HL-60 (cell line): ENCODE results near the gene DNAJC2.

ENCODE experiments used
- DNase-seq, 2 experiments: peaks; one replicate each; pipeline ENCODE4 v3.0.0-alpha.2; 2010 to 2020; ENCODE audit warnings: low read depth in 1 of 2, low spot score in 1 of 2
- H3K27ac ChIP-seq: fragments of 250-450 bp; sonication (Bioruptor Pico); replicated peaks from 2 replicates; pipeline ENCODE4 v1.5.1; 2020; ENCODE audit warnings: mild to moderate bottlenecking, moderate library complexity
- H3K27me3 ChIP-seq: fragments of 250-450 bp; sonication (Bioruptor Pico); 2 replicates; pipeline ENCODE4 v1.5.1; 2021; ENCODE audit warnings: mild to moderate bottlenecking, moderate library complexity; ENCODE audit not compliant: insufficient read depth, poor library complexity, severe bottlenecking
- H3K4me3 ChIP-seq: replicated peaks from 2 replicates; pipeline ENCODE4 v1.5.1; 2011; ENCODE audit warnings: mild to moderate bottlenecking, control low read depth, low read length; ENCODE audit not compliant: insufficient read depth
- CTCF ChIP-seq: IDR thresholded peaks from one replicate; pipeline ENCODE4 v1.5.1; 2011; ENCODE audit warnings: low read length, control low read depth, inconsistent platforms; ENCODE audit not compliant: insufficient read depth
- GABPA ChIP-seq: IDR thresholded peaks from 2 replicates; pipeline ENCODE4 v1.6.1; 2012; ENCODE audit warnings: low read depth
- POLR2AphosphoS5 ChIP-seq: IDR thresholded peaks from 2 replicates; pipeline ENCODE4 v1.6.1; 2012; ENCODE audit warnings: low read depth
- REST ChIP-seq: IDR thresholded peaks from 2 replicates; pipeline ENCODE4 v1.6.1; 2012; ENCODE audit warnings: low read depth; ENCODE audit not compliant: insufficient replicate concordance
- SPI1 ChIP-seq: IDR thresholded peaks from 2 replicates; pipeline ENCODE4 v1.6.1; 2012; ENCODE audit warnings: low read depth, mild to moderate bottlenecking, borderline replicate concordance

Gene DNAJC2

GRCh38 chr7:103389263-103389662, 44.7 kb upstream of the DNAJC2 start:
- no peak for TF ChIP-seq CTCF
- TF ChIP-seq REST, result no peak
- H3K27me3 ChIP-seq, result no peaks in the 10 kb centered on the region
- no peak for DNase-seq
- no peak overlapping the region for H3K4me3 ChIP-seq
- H3K27ac ChIP-seq, result no peak overlapping the region

- Histone ChIP-seq H3K27me3 (no peaks in the 10 kb centered on the region), H3K4me3 (no peak overlapping the region), H3K27ac (no peak overlapping the region)
- TF ChIP-seq GABPA, result no peak
- no peak for TF ChIP-seq POLR2AphosphoS5
- no peak for TF ChIP-seq CTCF
- TF ChIP-seq REST, result no peak
- no peak for TF ChIP-seq SPI1
- no peak for DNase-seq
Measured at GRCh38 chr7:103388469-103389140, 44.0 kb upstream of the DNAJC2 start.

GRCh38 chr7:103387242-103387641, 42.7 kb upstream of the DNAJC2 start:
- H3K27ac ChIP-seq, result no peak overlapping the region
- DNase-seq, result no peak

More at GRCh38 chr7:103387242-103387641, 42.7 kb upstream of the DNAJC2 start:
- Histone ChIP-seq H3K4me3 (no peak overlapping the region), H3K27me3 (no peaks in the 10 kb centered on the region)
- TF ChIP-seq POLR2AphosphoS5 (no peak), CTCF (no peak), SPI1 (no peak), REST (no peak), GABPA (no peak)
